K562 (cell line): Measurements from ENCODE around the gene SNX27. TPM values are rescaled to one million over a fixed set of nuclear protein-coding genes. Genes with fewer than 3 reads are reported as not detected.

Experiments
- BRD9 ChIP-seq: fragments of 450-650 bp; IDR thresholded peaks from 2 replicates; pipeline ENCODE4 v1.6.1; 2018; ENCODE audit warnings: low read depth; ENCODE audit not compliant: partially characterized antibody
- CREM ChIP-seq: IDR thresholded peaks from 2 replicates; pipeline ENCODE4 v1.6.1; 2014; ENCODE audit warnings: antibody characterized with exemption, low read depth
- CXXC5 ChIP-seq: fragments of 250-450 bp; sonication (Bioruptor Pico); IDR thresholded peaks from 2 replicates; pipeline ENCODE4 v1.8.0; 2022; ENCODE audit warnings: inconsistent platforms, mild to moderate bottlenecking, moderate library complexity
- FOXA3 ChIP-seq, 2 experiments: fragments of 450-650 bp in 1 of 2; sonication (generic) in 1 of 2; formaldehyde crosslinking; IDR thresholded peaks in 1 of 2; conservative IDR thresholded peaks in 1 of 2; 2 replicates each; pipeline versions ENCODE4 v1.4.0 to v1.8.0; 2020 to 2022; ENCODE audit warnings: mild to moderate bottlenecking in 2 of 2, missing genetic modification reagents in 1 of 2
- HNRNPK ChIP-seq: fragments of 200-400 bp; formaldehyde crosslinking; IDR thresholded peaks from one replicate; pipeline ENCODE4 v1.6.1; 2018; ENCODE audit warnings: mild to moderate bottlenecking, low read depth, low read length; ENCODE audit not compliant: poor library complexity, severe bottlenecking
- NRF1 ChIP-seq, 2 experiments: fragments of 450-650 bp; IDR thresholded peaks in 1 of 2; conservative IDR thresholded peaks in 1 of 2; 2 replicates each; pipeline ENCODE4 v1.6.1; 2014; ENCODE audit warnings: mild to moderate bottlenecking in 2 of 2
- RBM22 ChIP-seq: fragments of 200-400 bp; formaldehyde crosslinking; IDR thresholded peaks from 2 replicates; pipeline ENCODE4 v1.6.1; 2018; ENCODE audit warnings: low read length, low read depth; ENCODE audit not compliant: poor library complexity, severe bottlenecking
- SAFB2 ChIP-seq: fragments of 200-400 bp; formaldehyde crosslinking; IDR thresholded peaks from 2 replicates; pipeline ENCODE4 v1.6.1; 2018; ENCODE audit warnings: borderline replicate concordance, low read length, low read depth, moderate library complexity; ENCODE audit not compliant: severe bottlenecking
- SAP30 ChIP-seq: fragments of 200-600 bp; sonication (generic); IDR thresholded peaks from 2 replicates; pipeline ENCODE4 v1.6.1; 2012; ENCODE audit warnings: borderline replicate concordance, low read depth, mild to moderate bottlenecking, moderate library complexity, low read length, control low read depth, inconsistent platforms; ENCODE audit not compliant: insufficient read depth, poor library complexity, severe bottlenecking
- ZNF165 ChIP-seq: fragments of 250-450 bp; sonication (Bioruptor Pico); IDR thresholded peaks from 2 replicates; pipeline ENCODE4 v1.4.0; 2020; ENCODE audit warnings: borderline replicate concordance
- ZNF263 ChIP-seq: sonication (generic); formaldehyde crosslinking; IDR thresholded peaks from 2 replicates; pipeline ENCODE4 v1.8.0; 2022; ENCODE audit warnings: mild to moderate bottlenecking, missing genetic modification reagents, borderline replicate concordance
- ZNF778 ChIP-seq: fragments of 450-650 bp; formaldehyde crosslinking; IDR thresholded peaks from 2 replicates; pipeline ENCODE4 v1.4.0; 2020; ENCODE audit warnings: mild to moderate bottlenecking, moderate library complexity
- polyA plus RNA-seq, 8 experiments: library from polyadenylated mRNA; depleted of rRNA in 4 of 8; stranded (reverse) in 5 of 8; unstranded in 3 of 8; fragments of >200 nt; fragmentation: Nextera tagmentation in 2 of 8; fragmentation: Illumina TruSeq in 1 of 8; extraction: Ambion mirVana in 2 of 8; extraction: Trizol in 1 of 8; gene quantifications; 2 replicates each; pipeline versions ENCODE4 v1.2.1 to v1.2.3, GENCODE V29; 2011 to 2014; ENCODE audit warnings: inconsistent platforms in 1 of 8, missing spikeins in 1 of 8
- total RNA-seq, 7 experiments: library from RNA; depleted of rRNA in 6 of 7; stranded (reverse); fragments of >200 nt in 6 of 7; fragmentation: Illumina TruSeq in 2 of 7; extraction: Trizol in 2 of 7; gene quantifications; 2 replicates each; pipeline versions ENCODE4 v1.2.1 to v1.2.3, GENCODE V29; 2011 to 2021; ENCODE audit warnings: low replicate concordance in 1 of 7
- TF ChIP-seq, protein P1 (sequence below): fragments of 250-450 bp; sonication (Bioruptor Pico); IDR thresholded peaks from 2 replicates; pipeline ENCODE4 v1.5.1; 2021; ENCODE audit warnings: mild to moderate bottlenecking
- TF ChIP-seq, protein P2 (sequence below): sonication (generic); formaldehyde crosslinking; IDR thresholded peaks from 2 replicates; pipeline ENCODE4 v1.8.0; 2022; ENCODE audit warnings: mild to moderate bottlenecking, low read depth, missing genetic modification reagents
- TF ChIP-seq, protein P3 (sequence below), 2 experiments: IDR thresholded peaks; 2 replicates each; pipeline ENCODE4 v1.6.1; 2012; ENCODE audit warnings: improper control_type of control experiment in 2 of 2, low read depth in 2 of 2, low read length in 2 of 2, borderline replicate concordance in 1 of 2
- TF ChIP-seq, protein P4 (sequence below): sonication (generic); formaldehyde crosslinking; IDR thresholded peaks from 2 replicates; pipeline ENCODE4 v1.8.1; 2023; ENCODE audit warnings: mild to moderate bottlenecking, missing genetic modification reagents

SNX27 gene
- total and polyA plus RNA-seq, 9 of the 15 experiments (the other 6 are each of a cell fraction or from before 2014, with no cell fraction given), result 4.5 to 18.7 (median 10.1) TPM

DNA sequence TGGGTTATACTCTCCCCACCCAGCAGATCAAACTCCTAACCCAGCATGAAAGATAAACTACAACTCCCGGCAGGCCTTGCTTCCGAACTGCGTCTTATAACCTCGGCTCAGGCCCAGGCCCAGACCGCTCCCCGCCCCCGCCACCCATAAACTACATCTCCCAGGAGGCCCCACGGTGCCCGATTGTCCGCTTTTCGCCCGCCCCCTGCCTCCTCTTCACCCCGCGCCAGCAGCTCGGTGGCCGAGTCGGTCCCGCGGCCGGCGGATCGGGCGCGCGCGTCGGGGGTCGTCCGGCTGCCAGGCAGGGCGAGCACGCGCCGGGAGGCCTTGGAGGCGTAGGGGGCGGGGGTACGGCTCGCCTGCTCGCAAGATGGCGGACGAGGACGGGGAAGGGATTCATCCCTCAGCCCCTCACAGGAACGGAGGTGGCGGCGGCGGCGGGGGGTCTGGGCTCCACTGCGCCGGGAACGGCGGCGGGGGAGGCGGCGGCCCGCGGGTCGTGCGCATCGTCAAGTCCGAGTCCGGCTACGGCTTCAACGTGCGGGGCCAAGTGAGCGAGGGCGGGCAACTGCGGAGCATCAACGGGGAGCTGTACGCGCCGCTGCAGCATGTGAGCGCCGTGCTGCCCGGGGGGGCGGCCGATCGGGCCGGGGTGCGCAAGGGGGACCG, at the start of gene SNX27 (continued):
- TF ChIP-seq, protein P1, sequence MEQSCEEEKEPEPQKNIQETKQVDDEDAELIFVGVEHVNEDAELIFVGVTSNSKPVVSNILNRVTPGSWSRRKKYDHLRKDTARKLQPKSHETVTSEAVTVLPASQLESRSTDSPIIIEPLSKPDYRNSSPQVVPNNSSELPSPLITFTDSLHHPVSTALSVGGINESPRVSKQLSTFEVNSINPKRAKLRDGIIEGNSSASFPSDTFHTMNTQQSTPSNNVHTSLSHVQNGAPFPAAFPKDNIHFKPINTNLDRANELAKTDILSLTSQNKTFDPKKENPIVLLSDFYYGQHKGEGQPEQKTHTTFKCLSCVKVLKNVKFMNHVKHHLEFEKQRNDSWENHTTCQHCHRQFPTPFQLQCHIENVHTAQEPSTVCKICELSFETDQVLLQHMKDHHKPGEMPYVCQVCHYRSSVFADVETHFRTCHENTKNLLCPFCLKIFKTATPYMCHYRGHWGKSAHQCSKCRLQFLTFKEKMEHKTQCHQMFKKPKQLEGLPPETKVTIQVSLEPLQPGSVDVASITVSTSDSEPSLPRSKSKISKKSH (CRISPR knock-in tag), result no peak
- TF ChIP-seq CXXC5 (CRISPR knock-in tag) (peak; percentile 93), BRD9 (no peak), ZNF263 (peak; percentile 79), RBM22 (no peak), CREM (peak; percentile 93), ZNF165 (CRISPR knock-in tag) (0 out of 2 replicates have a peak, but pooled peaks have one; percentile 59), SAP30 (peak; percentile 67), NRF1 (conservative IDR thresholded peaks at IDR 0.05 in 1 of 2, IDR thresholded peaks at IDR 0.05 in 1 of 2) (peak; percentile 57 to 67; a peak in 3 of 4 replicates), SAFB2 (no peak), ZNF778 (no peak), FOXA3 (CRISPR knock-in tag; conservative IDR thresholded peaks at IDR 0.05 in 1 of 2, IDR thresholded peaks at IDR 0.05 in 1 of 2) (peak in 1 of 2 experiments; percentile 58; a peak in 1 of 4 replicates), HNRNPK (peak; percentile 41)
- TF ChIP-seq, protein P2, sequence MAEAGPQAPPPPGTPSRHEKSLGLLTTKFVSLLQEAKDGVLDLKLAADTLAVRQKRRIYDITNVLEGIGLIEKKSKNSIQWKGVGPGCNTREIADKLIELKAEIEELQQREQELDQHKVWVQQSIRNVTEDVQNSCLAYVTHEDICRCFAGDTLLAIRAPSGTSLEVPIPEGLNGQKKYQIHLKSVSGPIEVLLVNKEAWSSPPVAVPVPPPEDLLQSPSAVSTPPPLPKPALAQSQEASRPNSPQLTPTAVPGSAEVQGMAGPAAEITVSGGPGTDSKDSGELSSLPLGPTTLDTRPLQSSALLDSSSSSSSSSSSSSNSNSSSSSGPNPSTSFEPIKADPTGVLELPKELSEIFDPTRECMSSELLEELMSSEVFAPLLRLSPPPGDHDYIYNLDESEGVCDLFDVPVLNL (CRISPR knock-in tag), result peak; percentile 56; the same call in 1 of the 2 replicates
- TF ChIP-seq, protein P3, sequence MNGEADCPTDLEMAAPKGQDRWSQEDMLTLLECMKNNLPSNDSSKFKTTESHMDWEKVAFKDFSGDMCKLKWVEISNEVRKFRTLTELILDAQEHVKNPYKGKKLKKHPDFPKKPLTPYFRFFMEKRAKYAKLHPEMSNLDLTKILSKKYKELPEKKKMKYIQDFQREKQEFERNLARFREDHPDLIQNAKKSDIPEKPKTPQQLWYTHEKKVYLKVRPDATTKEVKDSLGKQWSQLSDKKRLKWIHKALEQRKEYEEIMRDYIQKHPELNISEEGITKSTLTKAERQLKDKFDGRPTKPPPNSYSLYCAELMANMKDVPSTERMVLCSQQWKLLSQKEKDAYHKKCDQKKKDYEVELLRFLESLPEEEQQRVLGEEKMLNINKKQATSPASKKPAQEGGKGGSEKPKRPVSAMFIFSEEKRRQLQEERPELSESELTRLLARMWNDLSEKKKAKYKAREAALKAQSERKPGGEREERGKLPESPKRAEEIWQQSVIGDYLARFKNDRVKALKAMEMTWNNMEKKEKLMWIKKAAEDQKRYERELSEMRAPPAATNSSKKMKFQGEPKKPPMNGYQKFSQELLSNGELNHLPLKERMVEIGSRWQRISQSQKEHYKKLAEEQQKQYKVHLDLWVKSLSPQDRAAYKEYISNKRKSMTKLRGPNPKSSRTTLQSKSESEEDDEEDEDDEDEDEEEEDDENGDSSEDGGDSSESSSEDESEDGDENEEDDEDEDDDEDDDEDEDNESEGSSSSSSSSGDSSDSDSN (IDR thresholded peaks at IDR 0.05; ENCODE audit: borderline replicate concordance in 1 of 2, low read depth in 2 of 2, low read length in 2 of 2), result 0 out of 4 replicates have a peak, but pooled peaks of 1 of the 2 experiments have one; percentile 22
- TF ChIP-seq, protein P4, sequence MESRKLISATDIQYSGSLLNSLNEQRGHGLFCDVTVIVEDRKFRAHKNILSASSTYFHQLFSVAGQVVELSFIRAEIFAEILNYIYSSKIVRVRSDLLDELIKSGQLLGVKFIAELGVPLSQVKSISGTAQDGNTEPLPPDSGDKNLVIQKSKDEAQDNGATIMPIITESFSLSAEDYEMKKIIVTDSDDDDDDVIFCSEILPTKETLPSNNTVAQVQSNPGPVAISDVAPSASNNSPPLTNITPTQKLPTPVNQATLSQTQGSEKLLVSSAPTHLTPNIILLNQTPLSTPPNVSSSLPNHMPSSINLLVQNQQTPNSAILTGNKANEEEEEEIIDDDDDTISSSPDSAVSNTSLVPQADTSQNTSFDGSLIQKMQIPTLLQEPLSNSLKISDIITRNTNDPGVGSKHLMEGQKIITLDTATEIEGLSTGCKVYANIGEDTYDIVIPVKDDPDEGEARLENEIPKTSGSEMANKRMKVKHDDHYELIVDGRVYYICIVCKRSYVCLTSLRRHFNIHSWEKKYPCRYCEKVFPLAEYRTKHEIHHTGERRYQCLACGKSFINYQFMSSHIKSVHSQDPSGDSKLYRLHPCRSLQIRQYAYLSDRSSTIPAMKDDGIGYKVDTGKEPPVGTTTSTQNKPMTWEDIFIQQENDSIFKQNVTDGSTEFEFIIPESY (CRISPR knock-in tag), result peak; percentile 40; the same call in 1 of the 2 replicates
